Muscle of leg (tissue), 11 donors: ENCODE measurements around the gene NUDT22. TPM values are rescaled to one million over a fixed set of nuclear protein-coding genes. Genes with fewer than 3 reads are reported as not detected.

Source experiments
- DNase-seq: peaks from one replicate; pipeline ENCODE4 v3.0.0; 2013
- H3K27ac ChIP-seq: one replicate; pipeline ENCODE4 v1.5.1; 2013; ENCODE audit warnings: mild to moderate bottlenecking, low read length, control low read depth
- H3K27me3 ChIP-seq: one replicate; pipeline ENCODE4 v1.6.1; 2013; ENCODE audit warnings: low read length; ENCODE audit not compliant: control insufficient read depth, insufficient read depth
- H3K36me3 ChIP-seq: one replicate; pipeline ENCODE4 v1.6.1; 2013; ENCODE audit warnings: low read length; ENCODE audit not compliant: control insufficient read depth, insufficient read depth
- H3K4me1 ChIP-seq: one replicate; pipeline ENCODE4 v1.6.1; 2013; ENCODE audit warnings: low read length; ENCODE audit not compliant: control insufficient read depth, insufficient read depth
- H3K4me3 ChIP-seq: one replicate; pipeline ENCODE4 v1.5.1; 2013; ENCODE audit warnings: low read length, control low read depth
- H3K9me3 ChIP-seq: replicated peaks from 2 replicates; pipeline ENCODE4 v1.6.1; 2013; ENCODE audit warnings: low read depth, low read length; ENCODE audit not compliant: control insufficient read depth
- WGBS: methylation state at CpG from one replicate; pipeline ENCODE4 v1.1.5; 2013; ENCODE audit warnings: missing lambda C conversion rate; ENCODE audit not compliant: insufficient coverage; 5-methylcytosine and 5-hydroxymethylcytosine counted together
- polyA plus RNA-seq, 8 donors: library from polyadenylated mRNA; unstranded; fragments of 120-200 nt; gene quantifications; one replicate each; pipeline versions ENCODE4 v1.2.1 to v1.2.3, GENCODE V29; 2013; ENCODE audit warnings: inconsistent platforms in 1 of 8, low replicate concordance in 1 of 8; ENCODE audit not compliant: insufficient read length in 8 of 8, insufficient read depth in 1 of 8
- total RNA-seq: library from RNA; stranded (reverse); fragments of 120-200 nt; gene quantifications from one replicate; pipeline ENCODE4 v1.2.4, GENCODE V29; 2013

NUDT22 gene
- total and polyA plus RNA-seq, 9 donors = 16.2 to 27.6 (median 21.7) TPM

DNA sequence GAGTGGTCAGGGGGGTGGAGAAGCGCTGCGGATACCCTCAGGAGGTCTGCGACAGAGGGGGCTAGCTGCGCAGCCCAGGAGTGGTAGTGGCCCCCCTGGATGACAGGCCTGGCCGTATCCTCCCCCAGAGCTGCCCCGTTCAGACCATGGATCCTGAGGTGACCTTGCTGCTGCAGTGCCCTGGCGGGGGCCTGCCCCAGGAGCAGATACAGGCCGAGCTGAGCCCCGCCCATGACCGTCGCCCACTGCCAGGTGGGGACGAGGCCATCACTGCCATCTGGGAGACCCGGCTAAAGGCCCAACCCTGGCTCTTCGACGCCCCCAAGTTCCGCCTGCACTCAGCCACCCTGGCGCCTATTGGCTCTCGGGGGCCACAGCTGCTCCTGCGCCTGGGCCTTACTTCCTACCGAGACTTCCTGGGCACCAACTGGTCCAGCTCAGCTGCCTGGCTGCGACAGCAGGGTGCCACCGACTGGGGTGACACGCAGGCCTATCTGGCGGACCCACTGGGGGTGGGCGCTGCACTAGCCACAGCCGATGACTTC lies 505 bp downstream of the NUDT22 start:
- 14% methylated on average over 25 of the region's 26 CpGs for WGBS
- Histone ChIP-seq H3K27ac (peak overlapping the region; percentile 93), H3K27me3 (no peaks in the 10 kb centered on the region), H3K9me3 (no peaks in the 10 kb centered on the region), H3K4me1 (peaks cover 67% of the 10 kb centered on the region), H3K4me3 (peak overlapping the region; percentile 91), H3K36me3 (peaks cover 14% of the 10 kb centered on the region)
- DNase-seq = peak; percentile 68

GRCh38 chr11:64227405-64227956 lies 1.4 kb downstream of the NUDT22 start:
- peaks cover 72% of the 10 kb centered on the region for H3K4me1 ChIP-seq
- peak; percentile 35 for DNase-seq
- H3K27me3 ChIP-seq = no peaks in the 10 kb centered on the region
- H3K27ac ChIP-seq = no peak overlapping the region
- H3K9me3 ChIP-seq = no peaks in the 10 kb centered on the region
- H3K4me3 ChIP-seq = no peak overlapping the region
- WGBS = 85% methylated on average over 1 of the region's 3 CpGs
- peaks cover 13% of the 10 kb centered on the region for H3K36me3 ChIP-seq

- no peaks in the 10 kb centered on the region for H3K27me3 ChIP-seq
- peaks cover 8% of the 10 kb centered on the region for H3K36me3 ChIP-seq
- peak overlapping the region; percentile 95 for H3K27ac ChIP-seq
- no peak overlapping the region for H3K4me3 ChIP-seq
- H3K4me1 ChIP-seq = peaks cover 67% of the 10 kb centered on the region
- peak; percentile 30 for DNase-seq
- no peaks in the 10 kb centered on the region for H3K9me3 ChIP-seq
- WGBS = 88% methylated on average over 7 of the region's 12 CpGs
Observed at GRCh38 chr11:64229090-64229743, 3.1 kb downstream of the NUDT22 start.

GRCh38 chr11:64229744-64230170 lies 3.7 kb downstream of the NUDT22 start:
- no peaks in the 10 kb centered on the region for H3K27me3 ChIP-seq
- H3K27ac ChIP-seq = peak overlapping the region; percentile 95
- H3K9me3 ChIP-seq = no peaks in the 10 kb centered on the region
- whole genome bisulfite sequencing = 44% methylated on average over 11 of the region's 13 CpGs
- no peak for DNase-seq
- peak overlapping the region; percentile 70 for H3K4me3 ChIP-seq
- H3K36me3 ChIP-seq = peaks cover 3% of the 10 kb centered on the region
- H3K4me1 ChIP-seq = peaks cover 62% of the 10 kb centered on the region

- Histone ChIP-seq H3K36me3 (peaks cover 3% of the 10 kb centered on the region), H3K27me3 (no peaks in the 10 kb centered on the region), H3K4me1 (peaks cover 60% of the 10 kb centered on the region), H3K9me3 (no peaks in the 10 kb centered on the region), H3K27ac (peak within 1 kb of the TSS; percentile 95), H3K4me3 (peak within 1 kb of the TSS; percentile 70)
- WGBS = under 1% methylated on average over 49 of the region's 62 CpGs
- DNase-seq = peak; percentile 97
Observed at GRCh38 chr11:64230171-64230984, 4.3 kb downstream of the NUDT22 start, which contains the start of gene DNAJC4. Gene DNAJC4 (plus strand): TSS chr11:64230548. CDS start chr11:64230855, 307 bp downstream.

- peak; percentile 41 for DNase-seq
- H3K4me3 ChIP-seq = peak overlapping the region; percentile 70
- peaks cover 61% of the 10 kb centered on the region for H3K4me1 ChIP-seq
- H3K27ac ChIP-seq = peak overlapping the region; percentile 95
- 0% methylated on average over 2 of the region's 8 CpGs for WGBS
- no peaks in the 10 kb centered on the region for H3K27me3 ChIP-seq
- peaks cover 5% of the 10 kb centered on the region for H3K36me3 ChIP-seq
- no peaks in the 10 kb centered on the region for H3K9me3 ChIP-seq
Observed at GRCh38 chr11:64230985-64231365, 4.9 kb downstream of the NUDT22 start.

GRCh38 chr11:64231546-64231945 lies 5.5 kb downstream of the NUDT22 start:
- peaks cover 59% of the 10 kb centered on the region for H3K4me1 ChIP-seq
- H3K4me3 ChIP-seq = no peak overlapping the region
- 90% methylated on average over 7 of the region's 7 CpGs for WGBS
- H3K27ac ChIP-seq = no peak overlapping the region
- H3K27me3 ChIP-seq = no peaks in the 10 kb centered on the region
- no peaks in the 10 kb centered on the region for H3K9me3 ChIP-seq
- peak; percentile 32 for DNase-seq
- peaks cover 8% of the 10 kb centered on the region for H3K36me3 ChIP-seq

GRCh38 chr11:64232182-64232966 lies 6.3 kb downstream of the NUDT22 start:
- Histone ChIP-seq H3K27ac (no peak overlapping the region), H3K27me3 (no peaks in the 10 kb centered on the region)
- WGBS = 74% methylated on average over 10 of the region's 15 CpGs

DNA sequence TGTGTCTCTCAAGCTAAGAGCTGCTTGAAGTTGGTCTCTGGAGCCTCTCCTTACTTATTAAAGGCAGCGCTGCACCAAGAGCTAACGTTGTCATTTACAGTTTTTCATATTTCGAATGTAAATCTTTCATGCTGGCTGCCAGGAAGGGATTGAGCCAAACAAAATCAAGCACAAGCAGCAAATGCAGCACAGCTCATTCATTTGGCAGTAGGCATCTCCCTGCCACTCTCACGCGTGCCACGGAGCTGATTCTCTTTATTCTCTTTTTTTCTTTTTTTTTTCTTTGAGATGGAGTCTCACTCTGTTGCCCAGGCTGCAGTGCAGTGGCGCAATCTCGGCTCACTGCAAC lies 6.9 kb downstream of the NUDT22 start:
- H3K4me1 ChIP-seq = peaks cover 50% of the 10 kb centered on the region
- no peaks in the 10 kb centered on the region for H3K27me3 ChIP-seq
- no peak overlapping the region for H3K27ac ChIP-seq
- no peaks in the 10 kb centered on the region for H3K9me3 ChIP-seq
- no peak overlapping the region for H3K4me3 ChIP-seq
- H3K36me3 ChIP-seq = peaks cover 17% of the 10 kb centered on the region
- WGBS = 83% methylated on average over 5 of the region's 8 CpGs
- DNase-seq = peak; percentile 15

More at GRCh38 chr11:64232182-64232966, 6.3 kb downstream of the NUDT22 start:
- Histone ChIP-seq H3K4me1 (peaks cover 50% of the 10 kb centered on the region), H3K9me3 (no peaks in the 10 kb centered on the region), H3K36me3 (peaks cover 12% of the 10 kb centered on the region), H3K4me3 (no peak overlapping the region)
- peak; percentile 25 for DNase-seq
